Panc1 (cell line): ENCODE results near the gene GPS1.

Source experiments
- CTCF ChIP-seq: fragments of 450-650 bp; IDR thresholded peaks from 2 replicates; pipeline ENCODE4 v1.5.1; 2017; ENCODE audit warnings: mild to moderate bottlenecking
- POLR2AphosphoS5 ChIP-seq: IDR thresholded peaks from 2 replicates; pipeline ENCODE4 v1.6.1; 2012; ENCODE audit warnings: mild to moderate bottlenecking, low read depth, low read length, moderate library complexity
- SIN3A ChIP-seq: IDR thresholded peaks from 2 replicates; pipeline ENCODE4 v1.6.1; 2012; ENCODE audit warnings: low read depth, mild to moderate bottlenecking, low read length, moderate library complexity, borderline replicate concordance; ENCODE audit not compliant: insufficient read depth

- TF ChIP-seq CTCF (no peak), SIN3A (no peak), POLR2AphosphoS5 (peak; percentile 21)
These were observed 49.0 kb downstream of the GPS1 start for GRCh38 chr17:82100502-82101298.
